ENCODE data around the gene RNF41. TPM values are rescaled to one million over a fixed set of nuclear protein-coding genes. Genes with fewer than 3 reads are reported as not detected.
A peak's percentile ranks its signal among the peaks of the same experiment; 100 is the strongest.

RNF41 gene
- total and polyA plus RNA-seq, 2 of the 13 experiments (the other 11 are each of a cell fraction or from before 2014, with no cell fraction given) = 27.1 to 39.4 TPM

- TF ChIP-seq ETS1 (CRISPR knock-in tag; IDR thresholded peaks at IDR 0.05) (no peak), NCOA1 (CRISPR knock-in tag; IDR thresholded peaks at IDR 0.05) (no peak), ZNF101 (CRISPR knock-in tag; IDR thresholded peaks at IDR 0.05; ENCODE audit: borderline replicate concordance, low read depth) (no peak)
Measured at GRCh38 chr12:56236091-56236490, 14.4 kb upstream of the RNF41 start (continued).

GRCh38 chr12:56234746-56235436, 13.2 kb upstream of the RNF41 start:
- TF ChIP-seq ZNF746 (CRISPR knock-in tag; IDR thresholded peaks at IDR 0.05) = no peak
- peak in 1 of 2 experiments; percentile 18; a peak in 1 of 4 replicates for TF ChIP-seq POLR2A (IDR thresholded peaks at IDR 0.05; ENCODE audit: insufficient read depth in 1 of 2, low read depth in 2 of 2, low read length in 2 of 2)
- TF ChIP-seq NFAT5 (CRISPR knock-in tag; IDR thresholded peaks at IDR 0.05) = no peak
- TF ChIP-seq ZNF775 (CRISPR knock-in tag; IDR thresholded peaks at IDR 0.05; ENCODE audit: borderline replicate concordance) = no peak
- no peak for TF ChIP-seq GZF1 (CRISPR knock-in tag; IDR thresholded peaks at IDR 0.05)
- no peak for TF ChIP-seq ZNF17 (CRISPR knock-in tag; IDR thresholded peaks at IDR 0.05)
- Histone ChIP-seq H2AFZ (ENCODE audit: low read length) (no peak overlapping the region), H3K27me3 (ENCODE audit: control insufficient read depth in 1 of 2, insufficient read depth in 2 of 2, low read length in 2 of 2) (no peaks in the 10 kb centered on the region), H3K4me3 (replicated peaks in 1 of 3; ENCODE audit: insufficient read depth in 1 of 3, low read depth in 2 of 3, low read length in 3 of 3) (no peak overlapping the region), H4K20me1 (ENCODE audit: insufficient read depth, low read length) (no peaks in the 10 kb centered on the region), H3K27ac (ENCODE audit: extremely low read length, insufficient read depth, low read length) (no peak overlapping the region), H3K9me3 (ENCODE audit: low read length) (no peaks in the 10 kb centered on the region), H3K4me2 (ENCODE audit: low read depth, low read length) (no peak overlapping the region), H3K9ac (ENCODE audit: insufficient read depth, low read depth, low read length) (no peak overlapping the region), H3K79me2 (ENCODE audit: insufficient read depth, low read length) (peaks cover 24% of the 10 kb centered on the region), H3K4me1 (ENCODE audit: insufficient read depth, low read length) (peaks cover 26% of the 10 kb centered on the region), H3K36me3 (replicated peaks in 1 of 2; ENCODE audit: control insufficient read depth in 1 of 2, insufficient read depth in 2 of 2, low read length in 2 of 2) (peaks cover 4 to 15% of the 10 kb centered on the region in 2 experiments; a peak in 3 of 5 replicates)
- no peak for FAIRE-seq
- 95% methylated on average over 15 of the region's 16 CpGs for WGBS (ENCODE audit: low lambda C conversion rate)
- BruUV-seq (replicated peaks) = no TSS peak
- DNase-seq (ENCODE audit: low spot score) = no peak
- in situ Hi-C loops (cut with HindIII; ENCODE audit: extremely low pct_ligation_motif_present, low pct_unique_long_range_greater_than_20kb) = no loop called here
- intact Hi-C loops (cut with micrococcal nuclease; ENCODE audit: unreplicated experiment) = no loop called here
- ATAC-seq = no peak
- ChIA-PET POLR2A (interaction anchor here (0.7 to 5.8 kb wide), 3 partner anchors 13 to 29 kb away, joined by 3 to 96 read pairs (median 9); partner anchors contain the start of gene RNF41), CTCF (ENCODE audit: low intra/inter-chr PET ratio, low total read pairs) (interaction anchor here (1.1 kb wide), 1 partner anchor 24 kb away, joined by 3 read pairs; no protein-coding TSS in a partner anchor)

All from HepG2 (cell line).